H1 (cell line): Measurements from ENCODE around the gene GOLGA3. TPM values are rescaled to one million over a fixed set of nuclear protein-coding genes. Genes with fewer than 3 reads are reported as not detected.

Source experiments
- MAFK ChIP-seq: IDR thresholded peaks from 2 replicates; pipeline ENCODE4 v1.6.1; 2012; ENCODE audit warnings: low read depth, mild to moderate bottlenecking, improper control_type of control experiment, low read length
- polyA plus RNA-seq, 7 experiments: library from polyadenylated mRNA; depleted of rRNA in 3 of 7; stranded (reverse) in 5 of 7; unstranded in 2 of 7; fragments of >200 nt in 5 of 7; fragments of 200-250 nt in 2 of 7; gene quantifications; 1 replicate in 5 of 7; 2 replicates in 1 of 7; 4 replicates in 1 of 7; pipeline versions ENCODE4 v1.2.1 to v1.2.3, GENCODE V29; 2011 to 2013; ENCODE audit warnings: missing spikeins in 2 of 7, mixed read lengths in 2 of 7
- total RNA-seq: library from RNA; stranded (reverse); fragmentation: NEBNext Ultra II Directional; extraction: Animal tissue kit (Norgen Biotek cat#: 25700); gene quantifications from 2 replicates; pipeline ENCODE4 v1.2.1, GENCODE V29; 2021

Gene GOLGA3
- total and polyA plus RNA-seq, 2 of the 8 experiments (the other 6 are each of a cell fraction or from before 2014, with no cell fraction given) = 6.4 to 33.1 TPM

DNA sequence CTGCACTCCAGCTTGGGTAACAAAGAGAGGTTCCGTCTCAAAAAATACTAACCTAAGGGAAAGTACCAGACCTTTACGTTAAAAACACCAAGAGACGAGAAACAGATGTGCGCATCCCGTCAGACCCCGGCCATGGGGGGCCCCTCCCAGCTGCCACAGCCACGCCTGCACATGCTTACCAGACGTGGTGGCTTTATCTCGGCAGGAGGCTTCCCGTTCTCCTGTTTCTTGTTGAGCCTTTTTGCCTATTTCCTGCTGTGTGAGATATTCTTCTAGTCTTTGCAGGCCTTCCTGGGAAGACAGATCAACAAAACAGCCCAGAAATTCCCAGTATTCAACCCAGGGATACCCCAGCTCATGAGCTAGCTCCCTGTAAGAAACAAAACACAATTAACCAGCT is 94.5 kb downstream of the GOLGA3 start (continued):
- TF ChIP-seq MAFK = no peak
